Activated gamma-delta T cell treated with anti-CD3 and anti-CD28 coated beads, Interleukin-2, amount 50 U/mL, for 16 hours (primary cell): Measurements from ENCODE around the gene OR9G4.

Experiments used
- DNase-seq: peaks from one replicate; pipeline ENCODE4 v3.0.0-alpha.2; 2020; ENCODE audit warnings: low read depth

The OR9G4 gene

DNA sequence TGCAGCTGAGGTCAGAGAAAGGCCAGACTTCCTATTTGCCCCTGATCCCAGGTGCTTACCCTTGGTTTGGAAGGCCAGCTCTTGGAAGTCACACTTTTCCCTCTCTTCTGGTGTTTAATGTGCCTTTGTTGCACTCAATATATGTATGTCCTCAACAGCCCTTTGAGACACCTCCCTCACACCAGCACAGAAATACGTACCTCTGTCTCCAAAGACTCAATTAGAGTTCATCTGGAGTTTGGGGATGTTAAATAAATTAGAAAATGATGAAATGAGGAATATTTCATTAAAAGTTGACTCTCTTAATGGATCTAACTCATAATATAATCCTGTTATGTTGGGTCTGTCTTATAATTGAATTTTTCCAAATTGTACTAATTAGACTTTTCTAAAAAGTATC is at the start of gene OR9G4:
Gene OR9G4, minus strand, starts transcription at position 101 of the 400 bp plus-strand sequence. CDS start 4,931 bp downstream, outside the sequence.
- no peak for DNase-seq

DNA sequence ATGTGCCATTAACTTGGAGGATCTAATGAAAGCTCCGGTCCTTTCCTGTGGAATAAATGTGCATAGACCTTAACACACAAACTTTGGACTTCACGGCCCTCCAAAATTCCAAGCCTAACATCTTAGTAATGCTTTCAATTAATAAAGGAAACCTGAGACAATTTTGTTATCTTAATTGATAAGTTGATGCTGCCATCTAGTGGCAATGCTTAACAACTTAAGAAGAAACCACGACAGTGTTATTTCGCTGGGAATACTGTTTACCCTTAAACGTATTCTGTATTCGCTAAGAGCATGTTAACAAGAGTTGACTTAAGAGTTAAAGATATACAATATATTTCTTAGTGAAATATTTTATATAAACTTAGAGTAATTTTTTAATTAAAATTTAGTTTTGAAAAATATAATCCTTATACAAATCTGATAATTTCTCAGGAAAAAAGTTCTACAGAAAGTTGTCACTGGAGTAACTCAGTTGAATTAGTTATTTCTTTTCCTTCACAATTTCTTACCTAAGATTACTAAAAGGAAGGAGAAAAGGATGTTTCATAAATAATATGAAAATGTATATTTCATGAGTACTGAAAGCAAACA is 35.0 kb upstream of the OR9G4 start:
- DNase-seq: no peak

DNA sequence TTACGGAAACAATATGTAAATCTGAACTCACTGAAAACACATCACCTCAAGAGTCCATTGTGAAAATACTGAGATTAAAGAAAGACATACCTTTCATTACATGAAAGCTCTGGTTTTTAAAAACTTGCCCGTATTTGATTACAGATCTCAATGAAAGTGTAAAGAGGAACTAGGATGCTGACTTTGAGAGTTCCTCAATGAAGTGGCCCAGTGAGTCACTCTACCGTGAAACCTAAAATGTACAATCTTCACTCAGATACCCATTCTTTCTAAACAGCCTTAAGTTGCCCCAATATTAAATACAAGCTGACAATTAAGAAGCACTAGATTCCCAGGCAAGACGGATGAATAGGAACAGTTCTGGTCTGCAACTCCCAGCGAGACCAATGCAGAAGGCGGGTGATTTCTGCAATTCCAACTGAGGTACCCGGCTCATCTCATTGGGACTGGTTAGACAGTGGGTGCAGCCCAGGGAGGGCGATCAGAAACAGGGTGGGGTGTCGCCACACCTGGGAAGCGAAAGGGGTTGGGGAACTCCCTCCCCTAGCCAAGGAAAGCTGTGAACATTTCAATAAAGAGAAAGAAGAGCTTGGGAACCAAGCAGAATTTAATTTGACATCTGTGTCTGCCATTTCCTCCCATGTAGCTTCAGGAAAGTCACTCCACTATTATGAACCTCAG is 33.8 kb upstream of the OR9G4 start:
- DNase-seq: no peak

DNA sequence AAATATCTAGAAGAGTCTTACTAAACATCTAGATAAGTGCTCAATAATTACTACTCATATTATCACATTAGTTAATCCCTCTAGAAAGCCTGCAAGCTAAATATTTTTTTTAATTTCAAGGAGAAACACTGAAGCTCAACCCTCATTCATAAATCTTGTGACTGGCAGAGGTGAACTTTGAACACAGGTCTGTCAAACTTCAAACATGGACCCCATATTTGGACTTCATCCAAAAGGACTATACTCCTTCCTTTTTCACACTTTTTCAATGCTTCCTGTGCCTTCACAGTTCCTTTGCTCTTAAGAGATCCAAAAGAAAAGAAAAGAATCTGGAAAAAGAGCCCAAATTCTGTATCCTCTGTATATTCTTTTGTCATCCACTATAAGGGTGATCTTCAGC is 28.3 kb upstream of the OR9G4 start:
- DNase-seq: no peak

DNA sequence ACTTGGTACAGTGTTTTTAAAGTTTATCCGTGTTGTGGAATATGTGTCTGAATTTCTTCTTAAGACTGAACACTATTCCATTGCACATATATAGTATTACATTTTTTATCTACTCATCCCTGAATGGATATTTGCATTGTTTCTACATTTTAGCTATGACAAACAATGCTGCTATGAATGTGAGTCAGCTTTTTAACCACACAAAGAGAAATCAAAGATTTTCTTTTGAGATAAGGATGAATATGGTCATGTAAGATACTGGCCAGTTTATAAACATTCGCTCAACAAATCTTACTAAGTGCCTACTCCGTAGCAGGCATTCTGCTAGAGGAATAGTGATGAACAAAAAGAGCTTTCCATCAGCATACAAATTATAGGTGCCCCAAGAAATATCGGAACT is 16.5 kb upstream of the OR9G4 start:
- DNase-seq: no peak

DNA sequence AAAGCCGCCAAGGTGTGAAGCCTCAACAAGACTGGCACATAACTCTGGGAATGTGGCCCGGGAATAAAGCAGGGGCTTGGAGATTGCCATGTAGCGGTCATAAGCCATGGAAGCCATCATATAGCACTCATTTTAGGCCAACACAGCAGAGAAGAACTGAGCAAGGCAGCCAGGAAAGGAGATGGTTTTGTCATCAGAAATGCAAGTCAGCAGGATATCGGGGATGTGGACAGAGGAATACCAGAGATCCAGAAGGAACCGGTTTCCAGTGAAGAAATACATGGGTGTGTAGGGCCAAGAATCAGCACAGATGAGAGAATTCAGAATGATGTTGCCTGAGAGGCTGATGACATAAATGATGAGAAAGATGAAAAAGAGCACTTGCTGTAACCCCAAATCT is 3.0 kb upstream of the OR9G4 start:
- DNase-seq: no peak

DNA sequence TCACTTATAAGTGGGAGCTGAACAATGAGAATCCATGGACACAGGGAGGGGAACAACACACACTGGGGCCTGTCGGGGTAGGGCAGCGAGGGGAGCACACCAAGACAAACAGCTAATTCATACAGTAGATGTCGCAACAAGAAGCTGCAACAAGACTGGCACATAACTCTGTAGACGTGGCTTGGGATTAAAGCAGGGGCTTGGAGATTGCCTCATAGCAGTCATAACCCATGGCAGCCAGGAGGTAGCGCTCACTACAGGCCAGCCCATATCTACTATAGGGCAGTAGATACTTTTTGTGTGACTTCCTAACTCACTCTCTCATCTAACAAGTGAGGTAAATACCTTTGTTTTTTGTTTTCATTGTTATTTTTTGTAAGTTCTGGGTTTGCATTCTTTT is 1.7 kb upstream of the OR9G4 start:
- no peak for DNase-seq

DNA sequence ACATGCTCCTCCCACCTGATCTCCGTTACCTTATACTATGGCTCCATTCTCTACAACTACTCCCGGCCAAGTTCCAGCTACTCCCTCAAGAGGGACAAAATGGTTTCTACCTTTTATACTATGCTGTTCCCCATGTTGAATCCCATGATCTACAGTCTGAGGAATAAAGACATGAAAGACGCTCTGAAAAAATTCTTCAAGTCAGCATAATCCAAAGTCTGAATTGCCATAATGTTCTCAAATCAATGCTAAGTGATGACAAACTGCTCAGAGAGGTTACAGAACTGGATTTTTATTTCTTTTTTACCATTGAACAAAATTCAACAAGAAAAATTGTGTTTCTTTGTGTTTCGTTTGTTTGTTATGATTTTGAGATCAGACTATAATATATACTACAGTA is 7.6 kb downstream of the OR9G4 start:
- no peak for DNase-seq

DNA sequence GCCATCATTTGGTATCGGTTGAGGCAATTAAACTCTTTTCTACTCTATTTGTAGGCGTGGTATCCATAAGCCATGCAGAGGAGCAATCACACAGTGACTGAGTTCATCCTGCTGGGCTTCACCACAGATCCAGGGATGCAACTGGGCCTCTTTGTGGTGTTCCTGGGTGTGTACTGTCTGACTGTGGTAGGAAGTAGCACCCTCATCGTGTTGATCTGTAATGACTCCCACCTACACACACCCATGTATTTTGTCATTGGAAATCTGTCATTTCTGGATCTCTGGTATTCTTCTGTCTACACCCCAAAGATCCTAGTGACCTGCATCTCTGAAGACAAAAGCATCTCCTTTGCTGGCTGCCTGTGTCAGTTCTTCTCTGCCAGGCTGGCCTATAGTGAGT is 8.4 kb downstream of the OR9G4 start:
- DNase-seq: no peak

DNA sequence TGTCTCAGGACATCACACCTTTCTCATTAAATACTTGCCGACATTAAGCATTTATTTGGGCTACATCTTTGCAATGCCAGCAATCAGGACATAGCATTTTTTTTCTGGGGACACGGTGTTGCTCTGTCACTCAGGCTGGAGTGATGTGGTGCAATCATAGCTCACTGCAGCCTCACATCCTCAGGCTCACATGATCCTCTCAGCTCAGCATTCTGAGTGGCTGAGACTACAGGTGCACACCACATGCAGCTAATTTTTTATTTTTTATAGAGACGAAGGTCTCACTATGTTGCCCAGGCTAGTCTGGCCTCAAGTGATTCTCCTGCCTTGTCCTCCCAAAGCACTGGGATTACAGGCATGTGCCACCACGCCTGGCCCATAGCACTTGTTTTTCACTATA is 28.0 kb downstream of the OR9G4 start:
- DNase-seq: no peak

DNA sequence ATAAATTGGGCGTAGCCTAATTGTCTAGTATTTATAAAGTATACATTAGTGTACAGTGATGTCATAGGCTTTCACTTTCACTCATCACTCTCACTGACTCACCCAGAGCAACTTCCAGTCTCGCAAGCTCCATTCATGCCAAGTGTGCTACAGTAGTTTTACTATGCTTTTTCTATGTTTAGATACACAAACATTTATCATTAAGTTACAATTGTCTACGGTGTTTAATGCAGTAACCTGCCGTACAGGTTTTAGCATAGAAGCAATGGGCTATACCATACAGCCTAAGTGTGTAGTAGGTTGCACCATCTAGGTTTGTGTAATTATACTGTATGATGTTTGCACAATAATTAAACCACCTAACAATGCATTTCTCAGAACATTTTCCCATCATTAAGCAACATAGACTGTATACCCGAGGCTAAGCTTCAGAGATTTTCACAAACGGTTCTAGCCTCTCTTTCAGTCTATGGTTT is 32.1 kb downstream of the OR9G4 start:
- DNase-seq: no peak

DNA sequence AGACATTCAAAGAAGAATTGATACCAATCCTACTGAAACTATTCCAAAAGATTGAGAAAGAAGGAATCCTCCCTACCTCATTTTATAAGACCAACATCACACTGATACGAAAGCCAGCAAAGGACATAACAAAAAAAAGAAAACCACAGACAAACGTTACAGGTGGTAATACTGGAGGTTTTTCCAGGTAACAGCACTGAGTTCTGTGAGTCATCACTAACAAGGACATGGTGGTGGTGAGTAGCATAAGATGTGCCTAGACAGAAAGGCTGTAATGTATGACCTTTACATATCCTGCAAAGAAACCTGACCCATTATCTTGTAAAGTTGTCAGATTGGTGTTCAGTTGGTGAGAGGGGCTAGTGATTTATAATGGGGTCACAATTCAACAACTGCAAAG is 34.3 kb downstream of the OR9G4 start:
- no peak for DNase-seq

DNA sequence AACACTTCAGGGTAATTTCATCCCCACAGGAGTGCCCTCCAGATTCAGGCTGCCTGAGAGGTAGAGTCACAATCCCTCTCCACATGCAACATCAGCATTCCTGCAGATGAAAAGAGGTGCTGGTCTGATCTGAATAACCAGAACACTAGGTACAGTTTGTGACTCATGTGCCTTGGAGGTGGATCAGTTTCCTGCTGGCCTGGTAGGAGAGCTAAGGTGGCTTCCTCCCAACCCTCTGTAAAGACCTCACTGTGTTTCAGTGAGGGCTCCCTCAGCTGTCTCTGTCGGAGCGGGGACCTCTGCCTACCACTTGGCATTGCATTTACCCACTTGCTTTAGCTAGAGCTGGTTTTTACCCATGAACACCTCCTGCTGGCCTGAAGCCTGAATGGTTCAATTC is 42.0 kb downstream of the OR9G4 start:
- no peak for DNase-seq

DNA sequence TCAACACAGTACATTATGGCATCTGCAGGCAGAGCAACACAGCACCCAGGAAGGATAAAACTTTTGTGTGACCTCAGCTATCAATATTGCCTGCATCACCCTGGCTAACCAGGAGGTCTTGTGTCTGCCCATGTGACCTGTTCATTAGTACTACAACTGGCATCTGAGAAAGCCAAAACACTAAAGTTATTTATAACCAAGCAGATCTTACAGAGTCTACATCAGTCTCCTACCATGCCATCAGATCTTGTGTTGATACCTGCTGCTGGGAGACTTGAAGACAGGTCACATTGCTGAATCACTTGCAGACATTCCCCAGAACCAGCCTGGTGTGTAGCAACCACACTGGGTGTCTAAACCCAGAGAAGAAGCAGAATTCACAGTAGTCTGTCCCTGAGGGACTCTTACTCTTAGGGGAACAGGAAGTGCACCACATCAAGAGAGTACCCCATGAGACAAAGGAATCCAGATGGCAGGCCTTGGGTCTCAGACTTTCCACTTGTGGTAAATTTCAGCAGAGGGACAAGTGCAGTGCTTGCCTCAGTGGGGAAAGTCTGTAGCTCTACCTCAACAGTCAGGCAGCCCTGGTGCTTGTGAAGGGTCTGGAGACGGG is 42.6 kb downstream of the OR9G4 start:
- no peak for DNase-seq

DNA sequence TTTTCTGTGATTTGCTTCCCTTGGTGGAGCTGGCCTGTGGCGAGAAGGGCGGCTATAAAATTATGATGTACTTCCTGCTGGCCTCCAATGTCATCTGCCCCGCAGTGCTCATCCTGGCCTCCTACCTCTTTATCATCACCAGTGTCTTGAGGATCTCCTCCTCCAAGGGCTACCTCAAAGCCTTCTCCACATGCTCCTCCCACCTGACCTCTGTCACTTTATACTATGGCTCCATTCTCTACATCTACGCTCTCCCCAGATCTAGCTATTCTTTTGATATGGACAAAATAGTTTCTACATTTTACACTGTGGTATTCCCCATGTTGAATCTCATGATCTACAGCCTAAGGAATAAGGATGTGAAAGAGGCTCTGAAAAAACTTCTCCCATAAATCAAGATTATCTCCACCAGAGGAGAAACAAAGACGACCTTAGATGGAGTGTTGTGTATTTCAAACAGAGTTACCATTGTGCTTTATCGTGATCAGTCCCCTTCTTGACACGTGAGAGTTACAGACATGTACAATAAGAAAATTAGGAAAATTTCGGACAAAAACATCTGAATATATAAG is 47.5 kb downstream of the OR9G4 start:
- no peak for DNase-seq

DNA sequence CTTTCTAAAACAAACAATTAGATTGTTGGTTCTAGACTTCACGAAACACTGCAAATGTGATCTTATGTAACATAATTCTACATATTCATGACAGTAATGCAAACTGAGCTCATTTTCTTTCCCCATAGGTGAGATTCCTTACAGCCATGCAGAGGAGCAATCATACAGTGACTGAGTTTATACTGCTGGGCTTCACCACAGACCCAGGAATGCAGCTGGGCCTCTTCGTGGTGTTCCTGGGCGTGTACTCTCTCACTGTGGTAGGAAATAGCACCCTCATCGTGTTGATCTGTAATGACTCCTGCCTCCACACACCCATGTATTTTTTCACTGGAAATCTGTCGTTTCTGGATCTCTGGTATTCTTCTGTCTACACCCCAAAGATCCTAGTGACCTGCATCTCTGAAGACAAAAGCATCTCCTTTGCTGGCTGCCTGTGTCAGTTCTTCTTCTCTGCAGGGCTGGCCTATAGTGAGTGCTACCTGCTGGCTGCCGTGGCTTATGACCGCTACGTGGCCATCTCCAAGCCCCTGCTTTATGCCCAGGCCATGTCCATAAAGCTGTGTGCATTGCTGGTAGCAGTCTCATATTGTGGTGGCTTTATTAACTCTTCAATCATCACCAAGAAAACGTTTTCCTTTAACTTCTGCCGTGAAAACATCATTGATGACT is 48.1 kb downstream of the OR9G4 start:
- no peak for DNase-seq

DNA sequence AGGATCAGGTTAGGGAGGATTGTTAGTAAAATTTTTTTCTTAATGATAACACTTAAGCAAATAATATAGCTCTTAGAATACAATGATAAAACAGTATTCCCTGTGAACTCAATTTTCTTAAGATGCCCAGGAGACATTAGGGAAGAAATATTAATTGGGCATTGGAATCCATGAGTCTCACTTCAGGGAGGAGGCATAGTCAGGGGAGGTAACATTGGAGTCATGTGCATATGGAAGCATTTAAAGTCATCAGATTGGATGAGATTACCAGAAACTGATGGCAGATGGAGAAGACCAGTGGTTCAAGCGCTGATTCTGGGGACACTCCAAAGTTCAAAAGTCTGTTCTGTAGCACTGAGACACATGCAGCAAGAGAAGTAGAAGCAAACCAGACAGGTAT is 49.7 kb downstream of the OR9G4 start, which contains the start of gene OR9G1:
Gene OR9G1, plus strand, starts transcription at position 301 of the 400 bp plus-strand sequence. CDS start 1,293 bp downstream, outside the sequence.
- no peak for DNase-seq

DNA sequence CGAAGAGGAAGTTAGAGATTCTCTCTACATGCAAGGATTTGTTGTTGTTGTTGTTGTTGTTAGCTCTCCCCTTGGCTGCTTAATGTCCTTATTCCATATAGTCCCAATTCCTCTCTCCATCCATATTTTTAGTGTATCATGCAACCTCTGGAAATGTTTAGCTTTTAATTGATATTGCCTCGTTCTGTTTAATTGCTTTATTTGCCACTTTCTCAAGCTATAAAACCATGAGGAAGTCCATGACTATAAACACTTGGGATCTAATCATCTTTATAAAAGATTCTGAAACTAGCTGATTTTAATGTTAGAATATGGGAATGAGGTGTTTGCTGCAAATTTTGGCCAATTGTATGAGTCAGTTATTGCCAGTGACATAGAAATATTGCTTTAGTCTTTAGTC is 55.1 kb downstream of the OR9G4 start:
- no peak for DNase-seq
